Effector memory CD4-positive, alpha-beta T cell (primary cell): ENCODE results near the gene ZC3H12A.
"Not testable (repeated sequence)": the region's sequence is repeated elsewhere in the genome, so short reads cannot be mapped to it uniquely, and the experiment has no call there.

Experiments
- DNase-seq, 3 donors: peaks; one replicate each; pipeline ENCODE4 v3.0.0-alpha.2; 2020
- H3K27ac ChIP-seq: 2 replicates; pipeline ENCODE4 v1.7.0; 2013; ENCODE audit warnings: mild to moderate bottlenecking, low read length, moderate library complexity; ENCODE audit not compliant: insufficient read depth, poor library complexity, severe bottlenecking
- H3K27me3 ChIP-seq: replicated peaks from 2 replicates; pipeline ENCODE4 v1.7.0; 2013; ENCODE audit warnings: mild to moderate bottlenecking, low read length; ENCODE audit not compliant: insufficient read depth, control insufficient read depth, poor library complexity, severe bottlenecking
- H3K36me3 ChIP-seq: 2 replicates; pipeline ENCODE4 v1.7.0; 2013; ENCODE audit warnings: mild to moderate bottlenecking, low read length, moderate library complexity; ENCODE audit not compliant: control insufficient read depth, insufficient read depth
- H3K4me1 ChIP-seq: 2 replicates; pipeline ENCODE4 v1.7.0; 2013; ENCODE audit warnings: low read length, mild to moderate bottlenecking; ENCODE audit not compliant: control insufficient read depth, insufficient read depth, poor library complexity, severe bottlenecking
- H3K4me3 ChIP-seq: 2 replicates; pipeline ENCODE4 v1.7.0; 2013; ENCODE audit warnings: low read length, low read depth, mild to moderate bottlenecking; ENCODE audit not compliant: insufficient read depth, poor library complexity, severe bottlenecking
- H3K9me3 ChIP-seq: 2 replicates; pipeline ENCODE4 v1.7.0; 2013; ENCODE audit warnings: mild to moderate bottlenecking, low read length, moderate library complexity; ENCODE audit not compliant: control insufficient read depth

The ZC3H12A gene

GRCh38 chr1:37515185-37516034 lies 41.0 kb downstream of the ZC3H12A start:
- H3K36me3 ChIP-seq = peaks cover 10% of the 10 kb centered on the region
- H3K4me3 ChIP-seq = peak overlapping the region; percentile 71
- H3K9me3 ChIP-seq = no peaks in the 10 kb centered on the region
- peak overlapping the region; percentile 83 for H3K27ac ChIP-seq
- peaks cover 10% of the 10 kb centered on the region for H3K4me1 ChIP-seq
- no peaks in the 10 kb centered on the region for H3K27me3 ChIP-seq
- no peak for DNase-seq

GRCh38 chr1:37517569-37517968 lies 43.2 kb downstream of the ZC3H12A start:
- peaks cover 10% of the 10 kb centered on the region for H3K4me1 ChIP-seq
- no peaks in the 10 kb centered on the region for H3K9me3 ChIP-seq
- H3K27ac ChIP-seq = no peak overlapping the region
- peaks cover 1% of the 10 kb centered on the region for H3K36me3 ChIP-seq
- H3K27me3 ChIP-seq = no peaks in the 10 kb centered on the region
- H3K4me3 ChIP-seq = no peak overlapping the region
- no peak for DNase-seq

- H3K9me3 ChIP-seq, H3K4me3 ChIP-seq, H3K27ac ChIP-seq, DNase-seq, H3K36me3 ChIP-seq, H3K27me3 ChIP-seq, H3K4me1 ChIP-seq: not testable (repeated sequence)
These were observed 43.9 kb downstream of the ZC3H12A start for GRCh38 chr1:37518241-37518640.

- not testable (repeated sequence) for H3K27me3 ChIP-seq, H3K36me3 ChIP-seq, H3K4me1 ChIP-seq, H3K9me3 ChIP-seq, H3K27ac ChIP-seq
- peak in 2 of 3 donors; percentile 5 to 30 for DNase-seq
- H3K4me3 ChIP-seq = peak overlapping the region; percentile 35
These were observed 44.5 kb downstream of the ZC3H12A start for GRCh38 chr1:37518929-37519328.

- Histone ChIP-seq H3K9me3 (no peaks in the 10 kb centered on the region), H3K4me3 (peak overlapping the region; percentile 35), H3K4me1 (peaks cover 4% of the 10 kb centered on the region), H3K27ac (no peak overlapping the region), H3K36me3 (no peaks in the 10 kb centered on the region), H3K27me3 (no peaks in the 10 kb centered on the region)
- no peak for DNase-seq
These were observed 45.2 kb downstream of the ZC3H12A start for GRCh38 chr1:37519613-37520012.

GRCh38 chr1:37529888-37530287 lies 55.5 kb downstream of the ZC3H12A start:
- H3K36me3 ChIP-seq, H3K4me3 ChIP-seq, H3K4me1 ChIP-seq, H3K9me3 ChIP-seq, H3K27me3 ChIP-seq, H3K27ac ChIP-seq, DNase-seq: not testable (repeated sequence)

GRCh38 chr1:37532418-37533156 lies 58.2 kb downstream of the ZC3H12A start:
- H3K27ac ChIP-seq, H3K4me1 ChIP-seq, H3K4me3 ChIP-seq, H3K27me3 ChIP-seq, H3K9me3 ChIP-seq, DNase-seq: not testable (repeated sequence)
- peaks cover 15% of the 10 kb centered on the region for H3K36me3 ChIP-seq

- Histone ChIP-seq H3K27ac (no peak overlapping the region), H3K4me1 (no peaks in the 10 kb centered on the region), H3K4me3 (no peak overlapping the region), H3K9me3 (no peaks in the 10 kb centered on the region), H3K27me3 (no peaks in the 10 kb centered on the region), H3K36me3 (peaks cover 20% of the 10 kb centered on the region)
- DNase-seq = no peak
These were observed 59.1 kb downstream of the ZC3H12A start for GRCh38 chr1:37533317-37534093.
